ENCODE measurements around the gene GUCA1A. TPM values are rescaled to one million over a fixed set of nuclear protein-coding genes. Genes with fewer than 3 reads are reported as not detected.
A peak's percentile ranks its signal among the peaks of the same experiment; 100 is the strongest.
"Not testable (repeated sequence)": the region's sequence is repeated elsewhere in the genome, so short reads cannot be mapped to it uniquely, and the experiment has no call there.

Gene GUCA1A
- total RNA-seq, 6 experiments from 2014 or later = not detected

DNA sequence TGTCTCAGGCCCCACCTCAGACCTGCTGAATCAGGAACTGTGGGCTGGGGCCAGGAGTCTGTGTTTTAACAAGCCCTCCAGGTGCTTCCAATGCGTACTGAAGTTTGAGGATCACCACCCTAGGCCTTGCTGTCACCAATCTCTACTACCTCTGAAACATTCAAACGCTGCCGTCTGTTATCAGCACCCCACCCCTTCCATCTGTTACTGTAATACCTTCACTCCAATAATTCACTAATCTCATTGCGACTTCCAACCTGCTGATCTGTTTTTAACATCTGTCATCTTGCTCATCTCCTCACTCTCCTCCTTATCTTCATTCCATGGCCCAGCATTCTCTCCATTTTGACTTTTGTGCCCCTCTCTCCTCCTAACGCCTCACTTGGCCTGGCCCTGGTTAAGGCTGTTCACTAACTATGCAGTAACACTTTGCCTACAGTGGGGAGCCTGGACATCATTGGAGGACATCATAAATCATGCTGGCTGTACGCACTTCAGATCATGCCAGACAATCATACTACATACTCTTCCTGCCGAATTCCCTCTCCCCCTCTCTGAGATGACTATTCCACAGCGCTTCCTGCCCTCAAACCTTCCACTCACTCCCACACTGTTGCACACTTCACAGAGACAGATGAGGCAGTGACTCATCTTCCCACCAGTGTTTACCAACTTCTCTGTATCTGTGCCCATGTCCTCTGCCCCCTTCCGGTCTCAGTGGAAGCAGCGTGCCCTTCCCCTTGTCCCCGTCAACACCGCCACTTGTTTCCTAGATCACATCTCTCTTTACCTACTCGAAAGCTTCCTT lies 24.6 kb downstream of the GUCA1A start:
- DNase-seq (peak in 1 of 3 donors; percentile 53), ATAC-seq (peak in 3 of 4 donors; percentile 15 to 80 (median 66))
- Histone ChIP-seq H3K9me3 (no peaks in the 10 kb centered on the region), H3K27ac (no peak overlapping the region), H3K4me1 (peaks cover 0 to 7% (median 0%) of the 10 kb centered on the region in 4 donors), H3K4me3 (no peak overlapping the region), H3K27me3 (no peaks in the 10 kb centered on the region), H3K36me3 (no peaks in the 10 kb centered on the region)
- intact Hi-C loops (cut with DNase I) = no loop called here
- TF ChIP-seq, protein P1, sequence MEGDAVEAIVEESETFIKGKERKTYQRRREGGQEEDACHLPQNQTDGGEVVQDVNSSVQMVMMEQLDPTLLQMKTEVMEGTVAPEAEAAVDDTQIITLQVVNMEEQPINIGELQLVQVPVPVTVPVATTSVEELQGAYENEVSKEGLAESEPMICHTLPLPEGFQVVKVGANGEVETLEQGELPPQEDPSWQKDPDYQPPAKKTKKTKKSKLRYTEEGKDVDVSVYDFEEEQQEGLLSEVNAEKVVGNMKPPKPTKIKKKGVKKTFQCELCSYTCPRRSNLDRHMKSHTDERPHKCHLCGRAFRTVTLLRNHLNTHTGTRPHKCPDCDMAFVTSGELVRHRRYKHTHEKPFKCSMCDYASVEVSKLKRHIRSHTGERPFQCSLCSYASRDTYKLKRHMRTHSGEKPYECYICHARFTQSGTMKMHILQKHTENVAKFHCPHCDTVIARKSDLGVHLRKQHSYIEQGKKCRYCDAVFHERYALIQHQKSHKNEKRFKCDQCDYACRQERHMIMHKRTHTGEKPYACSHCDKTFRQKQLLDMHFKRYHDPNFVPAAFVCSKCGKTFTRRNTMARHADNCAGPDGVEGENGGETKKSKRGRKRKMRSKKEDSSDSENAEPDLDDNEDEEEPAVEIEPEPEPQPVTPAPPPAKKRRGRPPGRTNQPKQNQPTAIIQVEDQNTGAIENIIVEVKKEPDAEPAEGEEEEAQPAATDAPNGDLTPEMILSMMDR (IDR thresholded peaks at IDR 0.05) = no peak
- TF ChIP-seq POLR2A (IDR thresholded peaks at IDR 0.05) = peak; percentile 27
- 58% methylated on average over 13 of the region's 13 CpGs for WGBS (ENCODE audit: insufficient coverage, low coverage, low lambda C conversion rate, missing lambda C conversion rate)

DNA sequence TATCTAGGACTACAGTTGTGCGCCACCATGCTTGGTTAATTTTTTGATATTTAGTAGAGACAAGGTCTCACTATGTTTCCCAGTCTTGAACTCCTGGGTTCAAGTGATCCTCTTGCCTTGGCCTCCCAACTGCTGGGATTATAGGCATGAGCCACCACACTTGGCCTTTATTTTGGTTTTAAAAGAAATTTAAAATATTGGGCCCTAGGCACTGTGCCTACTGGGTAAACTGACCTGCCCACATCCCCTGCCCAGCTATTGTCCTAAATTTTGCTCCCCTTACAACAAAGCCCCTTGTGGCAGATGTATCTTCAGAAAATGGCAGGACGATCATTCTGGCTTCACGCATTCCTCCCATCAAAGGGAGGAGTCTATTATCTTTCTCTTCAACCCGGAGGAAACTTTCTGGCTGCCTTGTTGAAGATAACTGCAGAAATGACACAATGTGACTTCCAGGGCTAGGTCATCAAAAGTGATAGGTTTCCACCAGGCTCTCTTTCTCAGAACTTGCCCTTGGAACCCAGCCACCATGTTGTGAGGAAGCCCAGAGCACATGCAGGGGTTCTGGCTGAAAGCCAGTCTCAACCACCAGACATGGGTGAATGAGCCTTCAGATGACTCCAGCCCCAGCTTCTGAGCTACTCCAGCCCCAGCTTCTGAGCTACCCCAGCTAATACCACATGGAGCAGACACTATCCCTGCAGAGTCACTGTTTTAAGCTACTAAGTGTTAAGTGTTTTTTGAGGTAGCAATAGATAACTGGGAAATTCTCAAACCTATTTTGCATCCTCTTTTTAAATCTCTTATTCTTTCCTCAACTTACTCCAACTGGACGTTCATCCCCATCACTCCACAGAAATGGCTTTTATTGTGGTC lies 26.2 kb downstream of the GUCA1A start:
- TF ChIP-seq, protein P1 (IDR thresholded peaks at IDR 0.05) = no peak
- TF ChIP-seq POLR2A (IDR thresholded peaks at IDR 0.05) = no peak
- Histone ChIP-seq H3K27ac (peak overlapping the region in 1 of 3 donors; percentile 33), H3K4me1 (peaks cover 0 to 14% (median 4%) of the 10 kb centered on the region in 4 donors), H3K9me3 (no peaks in the 10 kb centered on the region), H3K27me3 (no peaks in the 10 kb centered on the region), H3K36me3 (peaks cover 0 to 3% (median 0%) of the 10 kb centered on the region in 4 donors), H3K4me3 (no peak overlapping the region)
- intact Hi-C loops (cut with DNase I) = no loop called here
- ATAC-seq (peak in 1 of 4 donors; percentile 10), DNase-seq (peak in 1 of 3 donors; percentile 56)
- 57% methylated on average over 4 of the region's 5 CpGs for WGBS (ENCODE audit: insufficient coverage, low coverage, low lambda C conversion rate, missing lambda C conversion rate)

DNA sequence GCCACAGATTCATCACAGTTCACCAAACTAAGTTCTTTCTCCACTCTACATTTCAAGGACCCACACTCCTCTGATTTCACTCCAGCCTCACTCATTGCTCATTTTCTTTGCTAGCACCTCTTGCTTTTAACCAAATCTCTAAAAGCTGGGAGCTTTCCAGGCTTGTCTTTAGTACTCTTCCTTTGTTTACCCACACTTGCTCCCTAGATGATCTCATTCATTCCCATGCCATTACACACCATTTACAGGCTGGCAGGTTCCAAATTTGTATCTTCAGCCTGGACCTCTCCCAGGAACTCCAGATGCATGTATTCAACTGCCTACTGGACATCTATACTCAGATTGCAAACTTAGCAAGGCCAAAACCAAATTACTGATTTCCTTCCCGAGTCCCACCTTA lies 26.9 kb downstream of the GUCA1A start:
- WGBS (ENCODE audit: insufficient coverage, low coverage, low lambda C conversion rate, missing lambda C conversion rate) = 25% methylated on average over 1 of the region's 1 CpG
- Histone ChIP-seq H3K36me3 (peaks cover 0 to 3% (median 0%) of the 10 kb centered on the region in 4 donors), H3K4me1 (peaks cover 0 to 21% (median 7%) of the 10 kb centered on the region in 4 donors), H3K4me3 (no peak overlapping the region), H3K27ac (peak overlapping the region in 1 of 3 donors; percentile 41), H3K27me3 (no peaks in the 10 kb centered on the region), H3K9me3 (no peaks in the 10 kb centered on the region)
- intact Hi-C loops (cut with DNase I) = no loop called here
- peak; percentile 32 for TF ChIP-seq POLR2A (IDR thresholded peaks at IDR 0.05)
- TF ChIP-seq, protein P1 (IDR thresholded peaks at IDR 0.05) = no peak
- peak; percentile 22 to 77 (median 61) for ATAC-seq
- no peak for DNase-seq

DNA sequence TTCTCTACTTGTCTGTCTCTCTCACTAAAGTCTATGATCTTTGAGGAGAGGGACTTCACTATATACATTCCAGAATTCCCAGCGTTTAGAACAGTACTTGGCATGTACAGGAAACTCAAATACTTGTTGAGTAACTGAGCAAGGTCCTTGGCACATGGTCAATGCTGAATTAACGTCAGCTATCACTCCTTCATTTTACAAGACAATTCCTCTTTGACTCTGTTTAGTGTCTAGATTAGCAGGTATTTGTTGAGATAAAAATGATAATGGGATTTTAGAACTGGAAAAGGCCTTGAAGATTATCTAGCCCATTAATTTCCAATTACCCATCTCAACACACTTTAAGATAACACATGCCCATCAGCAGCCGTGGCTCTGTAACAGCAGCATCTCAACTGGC lies 28.2 kb downstream of the GUCA1A start:
- WGBS (ENCODE audit: insufficient coverage, low coverage, low lambda C conversion rate, missing lambda C conversion rate) = 48% methylated on average over 3 of the region's 3 CpGs
- peak in 1 of 4 donors; percentile 25 for ATAC-seq
- Histone ChIP-seq H3K4me1 (peaks cover 0 to 24% (median 8%) of the 10 kb centered on the region in 4 donors), H3K27ac (no peak overlapping the region), H3K27me3 (no peaks in the 10 kb centered on the region), H3K36me3 (peaks cover 0 to 3% (median 0%) of the 10 kb centered on the region in 4 donors), H3K4me3 (no peak overlapping the region), H3K9me3 (no peaks in the 10 kb centered on the region)
- DNase-seq = peak in 1 of 3 donors; percentile 28
- TF ChIP-seq, protein P1 (IDR thresholded peaks at IDR 0.05) = no peak
- intact Hi-C loops (cut with DNase I) = no loop called here

DNA sequence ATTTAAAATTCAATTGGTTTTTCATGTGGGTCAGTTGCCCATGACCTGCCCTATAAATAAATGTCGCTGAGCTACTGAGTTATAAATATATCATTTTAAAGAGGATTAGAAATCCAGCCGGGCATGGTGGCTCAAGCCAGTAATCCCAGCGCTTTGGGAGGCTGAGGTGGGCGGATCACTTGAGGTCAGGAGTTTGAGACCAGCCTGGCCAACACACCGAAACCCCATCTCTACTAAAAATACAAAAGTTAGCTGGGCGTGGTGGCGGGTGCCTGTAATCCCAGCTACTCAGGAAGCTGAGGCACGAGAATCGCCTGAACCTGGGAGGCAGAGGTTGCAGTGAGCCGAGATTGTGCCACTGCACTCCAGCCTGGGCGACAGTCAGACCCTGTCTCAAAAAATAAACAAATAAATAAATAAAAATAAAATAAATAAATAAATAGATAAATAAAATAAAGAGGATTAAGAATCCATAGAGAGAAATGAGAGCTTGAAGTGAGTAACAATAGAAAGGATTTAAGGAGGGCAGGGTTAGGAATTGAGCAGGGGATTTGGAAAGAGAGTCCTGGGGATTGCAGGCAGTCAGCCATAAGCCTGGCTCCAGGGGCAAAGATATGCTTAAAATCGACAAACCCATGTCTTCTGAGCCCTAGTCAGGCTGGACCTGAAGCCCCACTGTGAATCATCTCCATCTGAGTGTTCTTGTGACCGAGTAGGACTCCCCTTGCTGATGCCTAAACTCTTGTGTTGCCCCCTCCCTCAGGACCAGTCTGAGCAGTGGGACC lies 29.2 kb downstream of the GUCA1A start:
- intact Hi-C loops (cut with DNase I); H3K9me3 ChIP-seq; H3K36me3 ChIP-seq; ATAC-seq; H3K27me3 ChIP-seq; H3K27ac ChIP-seq; H3K4me3 ChIP-seq: not testable (repeated sequence)
- H3K4me1 ChIP-seq = peaks cover 0 to 24% (median 8%) of the 10 kb centered on the region in 4 donors
- peak in 1 of 3 donors; percentile 32 for DNase-seq
- 96% methylated on average over 7 of the region's 13 CpGs for WGBS (ENCODE audit: insufficient coverage, low coverage, low lambda C conversion rate, missing lambda C conversion rate)

All from right lobe of liver (tissue), 6 donors.